Vagina (tissue), 2 donors: ENCODE data around the gene HSCB. TPM values are rescaled to one million over a fixed set of nuclear protein-coding genes. Genes with fewer than 3 reads are reported as not detected.

Experiments used
- DNase-seq, 2 donors: peaks; one replicate each; pipeline ENCODE4 v3.0.0-alpha.2; 2017; ENCODE audit errors: extremely low spot score in 2 of 2
- H3K27ac ChIP-seq: fragments of 200-600 bp; sonication (generic); one replicate; pipeline ENCODE4 v1.5.1; 2019
- H3K27me3 ChIP-seq: fragments of 200-600 bp; sonication (generic); one replicate; pipeline ENCODE4 v1.5.1; 2019
- H3K36me3 ChIP-seq, 2 donors: fragments of 200-600 bp; sonication (generic); one replicate each; pipeline ENCODE4 v1.5.1; 2017 to 2019
- H3K4me1 ChIP-seq: fragments of 200-600 bp; sonication (generic); one replicate; pipeline ENCODE4 v1.5.1; 2019
- H3K4me3 ChIP-seq, 2 donors: fragments of 200-600 bp; sonication (generic); 1 replicate in 1 of 2; 2 replicates in 1 of 2; pipeline ENCODE4 v1.5.1; 2016 to 2019
- H3K9me3 ChIP-seq: fragments of 200-600 bp; sonication (generic); one replicate; pipeline ENCODE4 v1.5.1; 2019
- CTCF ChIP-seq, 3 experiments: fragments of 450-650 bp in 2 of 3; fragments of 200-600 bp in 1 of 3; sonication (generic) in 1 of 3; IDR thresholded peaks; one replicate each; pipeline ENCODE4 v1.5.1; 2017 to 2019; ENCODE audit warnings: antibody characterized with exemption in 3 of 3, mild to moderate bottlenecking in 2 of 3, moderate library complexity in 2 of 3
- POLR2A ChIP-seq, 2 donors: fragments of 450-650 bp; IDR thresholded peaks; one replicate each; pipeline ENCODE4 v1.6.1; 2017; ENCODE audit warnings: antibody characterized with exemption in 2 of 2, mild to moderate bottlenecking in 2 of 2, moderate library complexity in 2 of 2
- POLR2AphosphoS5 ChIP-seq, 2 donors: sonication (generic); formaldehyde crosslinking; IDR thresholded peaks; one replicate each; pipeline ENCODE4 v1.9.0; 2017; ENCODE audit warnings: antibody characterized with exemption in 2 of 2, mild to moderate bottlenecking in 2 of 2, low read depth in 1 of 2; ENCODE audit not compliant: insufficient read depth in 1 of 2
- intact Hi-C: fragments of 100-400 bp; cut with DNase I; formaldehyde crosslinking; loops from one replicate; pipeline ENCODE4 v1.15.1; 2023
- total RNA-seq: library from RNA; depleted of rRNA; stranded (reverse); fragments of >200 nt; gene quantifications from one replicate; pipeline ENCODE4 v1.2.3, GENCODE V29; 2016

The HSCB gene
- total RNA-seq, 1 donor from 2014 or later: 15.0 TPM

- Histone ChIP-seq H3K27me3 (no peaks in the 10 kb centered on the region), H3K4me1 (peaks cover 26% of the 10 kb centered on the region), H3K4me3 (no peak overlapping the region), H3K9me3 (no peaks in the 10 kb centered on the region), H3K36me3 (peaks cover 3 to 50% of the 10 kb centered on the region in 2 donors), H3K27ac (no peak overlapping the region)
- intact Hi-C loops: no loop called here
- TF ChIP-seq POLR2A (IDR thresholded peaks at IDR 0.05) (no peak), POLR2AphosphoS5 (IDR thresholded peaks at IDR 0.05; ENCODE audit: insufficient read depth in 1 of 2, low read depth in 1 of 2) (no peak), CTCF (IDR thresholded peaks at IDR 0.05) (no peak)
- no peak for DNase-seq
These were observed 50.1 kb downstream of the HSCB start for GRCh38 chr22:28791841-28792490.

GRCh38 chr22:28792491-28793383, 50.9 kb downstream of the HSCB start:
- intact Hi-C loops: no loop called here
- Histone ChIP-seq H3K4me3 (no peak overlapping the region), H3K9me3 (no peaks in the 10 kb centered on the region), H3K27me3 (no peaks in the 10 kb centered on the region), H3K27ac (no peak overlapping the region), H3K4me1 (peaks cover 34% of the 10 kb centered on the region), H3K36me3 (peaks cover 3 to 51% of the 10 kb centered on the region in 2 donors)
- TF ChIP-seq CTCF (IDR thresholded peaks at IDR 0.05) (no peak), POLR2A (IDR thresholded peaks at IDR 0.05) (no peak), POLR2AphosphoS5 (IDR thresholded peaks at IDR 0.05; ENCODE audit: insufficient read depth in 1 of 2, low read depth in 1 of 2) (no peak)
- DNase-seq: no peak

GRCh38 chr22:28793976-28794584, 52.2 kb downstream of the HSCB start:
- Histone ChIP-seq H3K4me1 (peaks cover 47% of the 10 kb centered on the region), H3K9me3 (no peaks in the 10 kb centered on the region), H3K27me3 (no peaks in the 10 kb centered on the region), H3K27ac (no peak overlapping the region), H3K4me3 (no peak overlapping the region), H3K36me3 (peaks cover 3 to 44% of the 10 kb centered on the region in 2 donors)
- intact Hi-C loops: no loop called here
- no peak for DNase-seq
- TF ChIP-seq CTCF (IDR thresholded peaks at IDR 0.05): no peak
- TF ChIP-seq POLR2A (IDR thresholded peaks at IDR 0.05): no peak
- TF ChIP-seq POLR2AphosphoS5 (IDR thresholded peaks at IDR 0.05; ENCODE audit: insufficient read depth in 1 of 2, low read depth in 1 of 2): no peak

- Histone ChIP-seq H3K9me3 (no peaks in the 10 kb centered on the region), H3K27ac (no peak overlapping the region), H3K27me3 (no peaks in the 10 kb centered on the region), H3K36me3 (peaks cover 3 to 44% of the 10 kb centered on the region in 2 donors), H3K4me1 (peaks cover 51% of the 10 kb centered on the region), H3K4me3 (no peak overlapping the region)
- no peak for TF ChIP-seq CTCF (IDR thresholded peaks at IDR 0.05)
- no peak for TF ChIP-seq POLR2A (IDR thresholded peaks at IDR 0.05)
- no peak for TF ChIP-seq POLR2AphosphoS5 (IDR thresholded peaks at IDR 0.05; ENCODE audit: insufficient read depth in 1 of 2, low read depth in 1 of 2)
- DNase-seq: no peak
- intact Hi-C loops: no loop called here
These were observed 53.3 kb downstream of the HSCB start for GRCh38 chr22:28795071-28795693.
